ENCODE measurements around the gene DHPS.
"Not testable (repeated sequence)": the region's sequence is repeated elsewhere in the genome, so short reads cannot be mapped to it uniquely, and the experiment has no call there.

DHPS gene

GRCh38 chr19:12670159-12670928, 11.3 kb downstream of the DHPS start:
- no peak for DNase-seq

- DNase-seq, result peak; percentile 73 to 74
Measured at GRCh38 chr19:12669270-12670158, 12.2 kb downstream of the DHPS start.

GRCh38 chr19:12668932-12669269, 12.8 kb downstream of the DHPS start:
- peak in 1 of 2 experiments; percentile 4 for DNase-seq

- no peak for DNase-seq
Measured at GRCh38 chr19:12668346-12668745, 13.3 kb downstream of the DHPS start.

DNA sequence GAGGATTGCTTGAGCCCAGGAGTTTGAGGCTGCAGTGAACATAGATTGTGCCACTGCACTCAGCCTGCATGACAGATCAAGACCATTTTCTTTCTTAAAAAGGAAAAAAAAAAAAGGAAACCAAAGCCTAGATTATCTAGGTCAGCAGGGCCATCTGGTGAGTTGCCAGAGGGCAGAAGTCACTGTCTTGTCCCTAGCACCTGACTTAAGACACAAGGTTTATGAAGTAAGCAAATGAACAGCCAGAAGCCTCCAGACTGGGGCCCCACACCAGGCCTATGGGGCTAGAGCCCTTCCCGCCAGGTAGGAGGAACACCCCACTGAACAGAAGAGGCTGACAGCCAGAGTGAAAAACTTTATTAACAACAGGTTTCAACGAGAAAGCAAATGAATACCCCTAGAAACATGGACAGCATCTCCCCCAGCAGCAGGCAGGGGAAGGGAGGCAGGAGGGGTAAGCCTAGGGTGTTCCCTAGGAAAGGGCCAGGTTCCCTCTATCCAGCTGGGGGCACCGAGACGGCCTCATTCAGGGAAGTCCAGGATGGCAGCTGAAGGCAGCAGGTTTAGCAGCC, 13.9 kb downstream of the DHPS start:
- no peak for DNase-seq

DNA sequence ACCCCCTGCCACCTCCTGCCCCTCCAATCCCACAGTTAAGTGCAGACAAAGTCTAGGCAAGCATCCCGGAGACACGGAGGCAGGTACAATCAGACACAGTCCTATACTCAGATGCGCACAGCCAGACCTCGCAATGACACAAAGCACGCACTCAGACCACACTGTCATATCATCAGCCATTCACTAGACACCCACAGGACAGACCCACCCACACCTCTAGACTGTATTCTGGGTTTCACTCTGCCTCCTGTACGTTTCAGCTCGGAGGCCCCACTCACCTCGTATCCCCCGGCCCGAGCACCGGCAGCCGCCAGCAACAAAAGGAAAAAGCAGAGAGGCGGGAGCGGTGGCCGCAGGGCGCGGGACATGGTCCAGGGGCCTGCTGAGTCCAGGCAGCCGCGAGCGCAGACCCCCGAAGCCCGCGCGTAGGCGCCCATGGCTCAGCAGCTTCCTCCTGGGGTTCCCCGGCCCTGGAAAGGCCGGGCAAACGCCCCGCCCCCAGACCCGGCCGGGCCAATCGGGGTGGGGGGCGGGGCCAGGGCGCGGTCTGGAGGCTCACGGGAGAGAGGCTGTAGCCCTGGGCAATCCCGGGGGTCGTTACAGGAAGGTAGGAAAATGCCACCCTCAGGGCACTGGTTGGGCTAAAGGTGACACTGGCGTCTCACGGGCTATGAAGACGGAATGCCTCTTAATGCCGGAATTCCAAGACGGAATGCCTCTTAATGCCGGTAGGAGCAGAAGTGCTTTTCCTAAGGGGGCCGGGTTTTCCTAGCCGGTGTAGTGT, 15.2 kb downstream of the DHPS start, which contains the start of the genes MAN2B1 and WDR83:
Gene MAN2B1 (minus strand): TSS at position 478 of the 784 bp plus-strand sequence. CDS start 41 bp downstream, at position 437.
Gene WDR83 (plus strand): TSS at position 543 of the 784 bp plus-strand sequence. CDS start 2,984 bp downstream, outside the sequence.
- DNase-seq, result peak; percentile 59 to 63

- DNase-seq, result no peak
Measured at GRCh38 chr19:12665671-12666264, 15.9 kb downstream of the DHPS start.

DNA sequence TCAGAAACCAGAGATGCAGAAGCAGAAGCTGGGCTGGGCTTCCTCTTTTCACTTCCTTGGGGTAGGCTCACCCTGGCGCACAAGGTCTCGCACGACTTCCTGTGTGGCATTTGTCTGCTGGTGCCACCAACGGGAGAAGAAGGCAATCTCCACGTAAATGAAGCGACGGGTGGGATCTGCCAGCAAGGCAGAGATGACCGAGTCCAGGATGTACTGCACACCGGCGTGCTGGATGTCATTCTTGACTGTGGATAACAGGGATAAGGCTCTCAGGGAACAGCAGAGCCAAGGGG, 16.5 kb downstream of the DHPS start:
- DNase-seq, result no peak

DNA sequence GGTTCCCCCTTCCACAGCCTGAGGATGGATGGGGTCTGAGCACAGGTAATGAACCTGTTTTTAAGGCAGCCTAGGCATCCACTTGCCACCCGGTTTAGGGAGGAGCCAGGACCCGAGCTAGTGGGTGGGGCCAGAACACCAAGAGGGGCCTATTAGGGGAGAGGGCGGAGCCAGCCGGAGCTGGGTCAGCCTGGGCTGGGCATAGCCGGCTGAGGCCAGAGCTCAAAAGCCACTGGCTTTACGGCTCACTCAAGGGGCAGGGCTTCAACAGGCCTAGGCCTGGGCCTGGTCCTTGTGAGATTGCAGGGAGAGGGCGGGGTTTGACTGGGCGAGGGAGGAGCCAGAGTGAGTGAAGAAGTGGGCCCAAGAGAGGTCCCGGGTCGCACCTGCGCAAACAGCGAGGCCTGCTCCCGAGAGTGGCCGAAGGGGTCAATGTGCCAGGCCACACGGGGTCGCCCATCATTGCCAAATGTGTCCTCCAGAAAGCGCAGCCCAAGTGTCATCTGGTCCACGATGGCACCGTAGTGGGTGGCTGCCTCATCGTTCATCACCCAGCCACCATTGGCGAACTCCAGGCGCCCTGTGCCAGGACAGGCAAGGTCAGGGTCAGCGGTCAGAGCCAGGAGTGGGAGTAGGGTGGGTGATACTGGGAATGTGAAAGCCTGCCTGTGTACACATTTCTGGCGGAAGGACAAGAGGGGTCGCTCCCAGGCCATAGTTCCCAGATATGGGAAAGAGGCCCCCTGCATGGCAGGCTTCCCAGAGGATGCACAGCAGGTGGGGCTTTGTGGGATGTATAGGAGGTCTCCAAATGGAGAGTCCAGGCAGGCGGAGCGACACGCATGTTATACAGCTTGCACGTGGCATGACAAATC, 17.0 kb downstream of the DHPS start:
- no peak for DNase-seq

DNA sequence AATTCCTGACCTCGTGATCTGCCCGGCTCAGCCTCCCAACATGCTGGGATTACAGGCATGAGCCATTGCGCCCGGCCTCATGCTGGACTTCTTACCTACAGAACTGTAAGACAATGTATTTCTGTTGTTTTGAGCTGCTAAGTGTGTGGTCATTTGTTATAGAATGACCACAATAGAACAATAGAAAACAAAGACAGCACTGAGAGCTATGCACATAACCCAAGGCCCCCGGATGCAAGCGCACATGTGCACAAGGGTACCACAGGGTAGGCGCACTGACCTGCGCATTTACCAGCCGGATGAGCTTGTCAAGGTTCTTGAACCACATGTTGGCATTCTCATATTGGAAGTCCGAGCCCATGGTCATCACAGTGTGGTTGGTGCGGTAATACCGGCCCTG, 20.7 kb downstream of the DHPS start:
- no peak for DNase-seq

DNA sequence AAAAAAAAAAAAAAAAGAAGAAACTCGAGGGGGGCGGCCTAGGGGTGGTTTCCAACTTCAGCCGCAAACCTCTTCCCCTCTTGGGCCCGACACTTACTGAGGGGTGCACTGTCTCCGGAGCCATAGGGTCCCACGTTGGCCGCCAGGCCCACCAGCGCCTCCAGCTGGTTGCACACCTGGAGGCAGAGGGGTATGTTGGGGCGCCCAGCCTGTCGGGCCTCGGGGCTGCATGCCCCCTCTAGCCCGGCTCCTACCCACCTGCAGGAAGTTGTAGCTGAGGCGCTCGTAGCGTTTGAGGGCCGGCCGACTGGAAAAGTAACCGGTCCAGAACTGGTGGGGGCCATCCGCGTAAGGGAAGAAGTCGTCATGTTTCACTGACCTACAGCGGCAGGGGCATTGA, 23.7 kb downstream of the DHPS start:
- DNase-seq, result no peak

DNA sequence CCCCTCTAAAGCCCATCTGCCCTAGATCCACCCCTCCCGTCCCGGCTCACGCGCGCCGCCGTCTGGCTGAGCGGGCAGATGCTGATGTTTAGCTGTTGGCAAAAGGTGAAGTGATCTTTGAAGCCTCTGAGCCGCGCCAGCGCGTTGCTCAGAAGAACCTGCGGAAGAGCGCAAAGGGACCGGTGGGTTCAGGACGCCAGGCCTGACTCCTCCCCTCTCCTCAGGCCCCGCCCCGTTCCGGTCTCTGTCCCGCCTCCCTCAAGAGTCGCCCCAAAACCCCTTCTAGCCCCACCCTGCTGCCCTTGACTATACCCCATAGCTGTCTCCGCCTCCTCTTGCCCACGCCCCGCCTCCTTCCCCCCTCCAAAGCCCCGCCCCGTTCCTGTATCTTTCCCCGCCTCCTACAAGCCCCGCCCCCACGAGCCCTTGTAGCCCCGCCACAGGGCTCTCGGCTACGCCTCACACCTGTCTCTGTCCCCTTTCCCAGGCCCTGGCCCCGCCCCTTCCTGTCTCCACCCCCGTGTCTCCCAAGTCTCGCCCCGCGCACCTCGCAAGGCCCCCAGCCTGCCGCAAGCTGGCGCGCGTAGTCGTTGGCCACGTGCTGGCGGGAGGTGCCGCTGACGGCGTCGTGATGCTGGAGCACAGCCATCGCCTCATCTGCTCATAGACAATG, 24.6 kb downstream of the DHPS start:
- DNase-seq, result no peak

DNA sequence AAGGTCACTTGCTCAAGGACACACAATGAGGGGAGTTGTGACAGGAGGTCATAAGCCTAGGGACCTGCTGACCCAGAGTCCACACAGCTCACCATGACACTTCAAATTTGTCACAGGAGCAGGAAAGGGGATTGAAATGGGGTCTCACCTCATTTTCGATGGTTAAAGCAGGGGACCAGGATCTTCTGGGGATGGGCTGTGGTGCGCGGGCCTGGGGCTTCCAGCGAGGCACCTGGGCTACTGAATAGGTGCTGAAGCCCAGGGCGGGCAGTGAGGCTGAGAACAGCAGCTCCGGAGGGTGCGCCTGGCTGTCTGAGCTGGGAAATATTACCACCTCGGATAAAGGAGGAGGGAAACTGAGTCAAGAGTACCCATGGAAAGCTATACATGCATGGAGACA, 26.1 kb downstream of the DHPS start:
- DNase-seq, result no peak

DNA sequence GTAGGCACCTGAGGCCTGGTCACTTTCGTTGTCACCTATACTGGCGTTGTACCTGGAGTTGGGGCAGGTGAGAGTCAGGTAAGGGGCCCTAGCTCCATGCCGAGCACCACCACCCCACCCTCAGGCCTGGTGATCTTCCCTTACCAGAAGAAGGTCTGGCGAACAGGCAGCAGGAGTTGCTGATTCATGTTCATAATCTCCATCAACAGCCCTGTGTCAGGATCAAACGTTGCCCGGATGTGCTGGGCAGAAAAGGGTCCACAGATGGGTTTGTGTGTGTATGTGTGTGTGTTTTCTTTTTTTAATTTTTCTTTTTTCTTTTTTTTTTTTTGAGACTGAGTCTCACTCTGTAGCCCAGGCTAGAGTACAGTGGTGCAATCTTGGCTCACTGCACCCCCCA, 29.5 kb downstream of the DHPS start:
- no peak for DNase-seq

DNA sequence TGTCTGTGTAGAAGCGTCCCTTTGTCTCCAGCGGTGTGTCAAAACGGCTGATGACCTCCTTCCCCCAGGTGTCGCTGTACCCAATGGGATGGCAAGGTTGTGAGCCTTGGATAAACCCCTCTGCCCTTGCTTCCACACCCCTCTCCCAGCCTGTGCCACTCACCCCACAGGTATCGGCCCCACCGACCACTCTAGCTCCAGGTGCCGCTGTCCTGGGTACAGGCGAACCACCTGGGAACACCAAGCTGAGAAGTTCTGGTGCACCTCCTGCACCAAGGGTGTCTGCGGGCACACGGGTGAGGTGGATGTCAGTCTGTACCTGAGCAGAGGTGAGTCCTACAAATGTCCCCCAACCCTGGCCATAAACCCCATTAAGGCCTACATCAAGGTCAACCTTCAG, 31.7 kb downstream of the DHPS start:
- no peak for DNase-seq

DNA sequence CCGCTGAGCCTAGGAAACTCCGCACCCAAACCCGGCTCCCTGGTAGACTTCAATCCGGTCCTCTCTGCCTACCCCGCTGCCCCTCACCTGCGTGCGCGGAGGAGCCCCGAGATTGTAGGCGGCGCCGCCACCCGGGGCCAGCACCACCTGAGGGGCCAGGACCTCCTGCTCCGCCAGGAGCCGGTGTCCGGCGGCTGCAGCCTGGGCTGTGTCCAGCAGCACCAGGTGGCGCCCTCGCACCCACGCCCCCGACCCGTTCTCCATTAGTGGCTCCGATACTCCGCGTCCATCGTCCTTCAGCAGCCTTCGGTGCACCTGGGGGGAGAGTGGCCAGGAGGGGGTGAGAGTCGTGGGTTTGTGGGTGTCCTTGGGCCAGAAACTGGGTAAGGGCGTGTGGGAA, 33.6 kb downstream of the DHPS start:
- no peak for DNase-seq

DNA sequence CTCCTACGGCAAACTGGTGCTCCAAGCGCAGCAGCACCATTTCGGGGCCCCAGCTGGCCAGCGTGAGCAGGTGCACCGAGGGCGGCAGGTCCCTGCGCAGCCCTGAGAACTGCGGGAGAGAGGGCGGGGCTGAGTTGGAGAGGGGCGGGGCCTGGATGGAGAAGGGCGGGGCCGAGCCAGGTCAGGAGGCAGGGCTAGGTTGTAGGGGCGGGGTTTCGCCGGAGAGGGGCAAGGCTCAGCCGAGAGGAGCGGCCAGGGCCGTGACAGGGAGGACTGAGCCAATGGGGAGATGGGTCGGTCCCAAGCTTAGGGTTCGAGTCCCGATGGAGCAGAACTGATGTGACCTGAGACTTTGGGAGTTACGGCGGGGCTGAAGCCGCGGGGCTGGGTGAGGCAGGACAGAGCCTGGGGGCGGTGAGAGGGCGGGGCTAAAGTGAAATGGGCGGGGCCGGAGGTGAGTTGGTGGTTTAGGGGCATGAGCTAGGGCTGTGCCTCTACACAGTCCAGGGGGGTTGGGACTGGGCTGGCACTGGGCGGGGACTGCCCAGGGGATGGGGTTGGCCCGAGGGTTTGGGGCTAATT, 34.1 kb downstream of the DHPS start:
- no peak for DNase-seq

DNA sequence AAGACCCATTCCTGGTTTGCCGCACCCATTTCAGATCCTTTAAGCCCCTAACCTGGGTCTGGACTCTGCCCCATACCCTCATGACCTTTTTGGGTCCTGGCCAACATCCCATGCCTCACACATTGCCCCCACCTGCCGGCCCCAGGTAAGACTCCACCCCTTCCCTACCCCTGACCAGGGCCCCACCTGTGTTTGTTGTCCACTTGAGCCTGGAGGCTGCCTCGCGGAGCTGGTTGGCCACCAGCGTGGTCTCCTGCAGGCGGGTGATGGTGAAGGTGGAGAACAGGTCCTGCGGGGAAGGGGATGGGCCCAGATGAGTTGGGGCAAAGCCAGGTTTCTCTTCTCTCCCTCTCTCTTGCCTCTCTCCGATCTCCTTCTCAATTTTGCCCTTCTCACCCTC, 34.6 kb downstream of the DHPS start:
- DNase-seq, result no peak

DNA sequence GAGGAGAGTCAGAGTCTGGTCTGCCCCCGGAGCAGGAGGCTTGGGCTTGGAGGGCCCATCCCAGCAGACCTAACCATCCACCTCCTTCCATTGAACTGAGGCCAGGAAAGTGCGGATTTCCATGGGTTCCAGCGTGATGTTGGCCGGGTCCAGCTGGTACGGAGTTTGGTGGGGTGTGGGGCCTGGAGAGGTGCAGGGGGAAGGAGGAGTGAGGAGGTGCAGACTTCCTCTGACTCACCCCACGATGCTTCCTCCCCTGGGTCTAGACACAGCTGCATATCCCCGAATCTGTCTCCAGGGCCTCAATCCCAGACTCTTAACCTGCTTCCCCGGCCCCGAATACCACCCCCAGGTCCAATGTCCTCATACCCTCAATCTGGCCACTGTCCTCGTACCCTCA, 35.1 kb downstream of the DHPS start:
- no peak for DNase-seq

DNA sequence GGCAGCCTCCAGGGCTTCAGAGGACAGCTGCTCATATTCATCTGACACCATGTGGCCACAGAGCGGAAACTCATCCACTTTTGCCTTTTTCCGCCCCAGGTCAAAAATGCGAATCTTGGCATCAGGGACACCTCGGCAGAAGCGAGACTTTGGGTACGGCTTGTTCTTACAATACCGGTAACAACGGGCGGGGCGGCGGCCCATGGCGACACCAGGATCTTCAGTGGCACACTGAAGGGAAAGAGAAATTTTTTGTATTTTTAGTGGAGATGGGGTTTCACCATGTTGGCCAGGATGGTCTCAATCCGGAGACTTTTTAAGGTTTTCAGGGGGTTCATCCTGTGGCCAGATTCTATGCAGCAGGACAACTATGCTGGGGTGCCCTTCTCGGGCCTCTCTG, 38.0 kb downstream of the DHPS start:
- not testable (repeated sequence) for DNase-seq

DNA sequence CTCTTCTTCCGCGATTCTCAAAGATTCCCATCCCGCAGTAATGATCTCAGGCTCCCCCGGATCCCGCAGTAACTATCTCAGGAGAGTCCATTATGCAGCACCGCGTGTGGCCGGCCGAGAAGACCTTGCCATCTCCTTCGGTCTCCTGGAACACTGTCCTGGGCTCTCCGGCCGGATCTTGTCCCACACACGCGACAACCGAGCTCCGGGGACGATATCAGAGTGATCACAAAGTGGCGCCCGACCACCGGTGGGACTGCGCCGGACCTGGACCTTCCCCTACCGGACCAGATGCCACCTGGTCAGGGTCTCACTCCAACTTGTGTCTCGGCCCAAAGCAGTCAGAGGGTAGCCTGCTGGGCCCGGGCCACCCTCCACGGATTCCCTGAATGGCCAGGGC, 39.2 kb downstream of the DHPS start:
- no peak for DNase-seq
